Neuronal stem cell (in vitro differentiated cells): ENCODE results near the gene BCO2.

Experiments used
- DNase-seq: peaks from one replicate; pipeline ENCODE4 v3.0.0-alpha.2; 2013; ENCODE audit warnings: low spot score
- H2AFZ ChIP-seq: one replicate; pipeline ENCODE4 v1.6.1; 2013; ENCODE audit warnings: mild to moderate bottlenecking, low read length, inconsistent platforms
- H2AK5ac ChIP-seq: 2 replicates; pipeline ENCODE4 v1.6.1; 2013; ENCODE audit warnings: low read depth, mild to moderate bottlenecking, inconsistent platforms, low read length, moderate library complexity, mixed read lengths
- H2BK120ac ChIP-seq: 2 replicates; pipeline ENCODE4 v1.6.1; 2013; ENCODE audit warnings: low read depth, mild to moderate bottlenecking, inconsistent platforms, low read length, moderate library complexity, mixed read lengths
- H2BK12ac ChIP-seq: one replicate; pipeline ENCODE4 v1.6.1; 2013; ENCODE audit warnings: low read length, inconsistent platforms
- H2BK15ac ChIP-seq: 2 replicates; pipeline ENCODE4 v1.6.1; 2013; ENCODE audit warnings: mild to moderate bottlenecking, low read length, inconsistent platforms, mixed read lengths
- H2BK5ac ChIP-seq: one replicate; pipeline ENCODE4 v1.6.1; 2013; ENCODE audit warnings: inconsistent platforms, mild to moderate bottlenecking, low read length, moderate library complexity
- H3K14ac ChIP-seq: one replicate; pipeline ENCODE4 v1.6.1; 2013; ENCODE audit warnings: low read length, inconsistent platforms
- H3K18ac ChIP-seq: 2 replicates; pipeline ENCODE4 v1.6.1; 2013; ENCODE audit warnings: low read length, inconsistent platforms
- H3K23ac ChIP-seq: 2 replicates; pipeline ENCODE4 v1.6.1; 2013; ENCODE audit warnings: low read depth, mild to moderate bottlenecking, mixed read lengths, low read length, inconsistent platforms; ENCODE audit not compliant: poor library complexity
- H3K27ac ChIP-seq: replicated peaks from 3 replicates; pipeline ENCODE4 v1.5.1; 2013; ENCODE audit warnings: low read length, inconsistent platforms
- H3K27me3 ChIP-seq, 3 experiments: 2 replicates each; pipeline ENCODE4 v1.6.1; 2013; ENCODE audit warnings: low read length in 3 of 3, mild to moderate bottlenecking in 2 of 3, inconsistent platforms in 1 of 3, low read depth in 1 of 3, mixed read lengths in 1 of 3, moderate library complexity in 1 of 3; ENCODE audit not compliant: control insufficient read depth in 3 of 3, insufficient read depth in 3 of 3
- H3K36me3 ChIP-seq, 2 donors: replicated peaks in 1 of 2; 2 replicates each; pipeline ENCODE4 v1.6.1; 2013; ENCODE audit warnings: low read length in 2 of 2; ENCODE audit not compliant: control insufficient read depth in 2 of 2, insufficient read depth in 2 of 2
- H3K4ac ChIP-seq: 2 replicates; pipeline ENCODE4 v1.6.1; 2013; ENCODE audit warnings: inconsistent platforms, mild to moderate bottlenecking, low read length, moderate library complexity
- H3K4me1 ChIP-seq, 2 donors: 1 replicate in 1 of 2; 2 replicates in 1 of 2; pipeline ENCODE4 v1.6.1; 2013; ENCODE audit warnings: low read length in 2 of 2, low read depth in 1 of 2; ENCODE audit not compliant: control insufficient read depth in 2 of 2, insufficient read depth in 1 of 2
- H3K4me2 ChIP-seq: one replicate; pipeline ENCODE4 v1.6.1; 2013; ENCODE audit warnings: mild to moderate bottlenecking, low read length, inconsistent platforms; ENCODE audit not compliant: insufficient read depth, poor library complexity, severe bottlenecking
- H3K4me3 ChIP-seq, 2 donors: 2 replicates each; pipeline ENCODE4 v1.5.1; 2013; ENCODE audit warnings: low read length in 2 of 2, mild to moderate bottlenecking in 2 of 2, inconsistent platforms in 1 of 2, moderate library complexity in 1 of 2
- H3K79me1 ChIP-seq: one replicate; pipeline ENCODE4 v1.6.1; 2013; ENCODE audit warnings: low read depth, mild to moderate bottlenecking, inconsistent platforms, low read length, moderate library complexity
- H3K9ac ChIP-seq: one replicate; pipeline ENCODE4 v1.6.1; 2013; ENCODE audit warnings: mild to moderate bottlenecking, low read depth, low read length, inconsistent platforms; ENCODE audit not compliant: poor library complexity
- H3K9me3 ChIP-seq, 2 donors: replicated peaks in 1 of 2; 2 replicates each; pipeline versions ENCODE3 to v1.6.1; 2013; ENCODE audit warnings: low read length in 2 of 2, mild to moderate bottlenecking in 2 of 2, inconsistent platforms in 1 of 2, low read depth in 1 of 2, mixed read lengths in 1 of 2, moderate library complexity in 1 of 2; ENCODE audit not compliant: control insufficient read depth in 2 of 2, insufficient read depth in 1 of 2
- H4K8ac ChIP-seq: one replicate; pipeline ENCODE4 v1.6.1; 2013; ENCODE audit warnings: low read depth, mild to moderate bottlenecking, inconsistent platforms, low read length, moderate library complexity
- H4K91ac ChIP-seq: one replicate; pipeline ENCODE4 v1.6.1; 2013; ENCODE audit warnings: low read length, low read depth, mild to moderate bottlenecking, inconsistent platforms; ENCODE audit not compliant: poor library complexity
- WGBS, 2 donors: extraction: QIAGEN DNeasy Blood & Tissue Kit; methylation state at CpG; one replicate each; pipeline ENCODE4 v1.1.7; 2013; ENCODE audit warnings: missing lambda C conversion rate in 2 of 2, mixed read lengths in 1 of 2; ENCODE audit not compliant: insufficient read length in 2 of 2, insufficient replicate concordance in 1 of 2; ENCODE audit errors: extremely low coverage in 2 of 2; 5-methylcytosine and 5-hydroxymethylcytosine counted together

Gene BCO2

DNA sequence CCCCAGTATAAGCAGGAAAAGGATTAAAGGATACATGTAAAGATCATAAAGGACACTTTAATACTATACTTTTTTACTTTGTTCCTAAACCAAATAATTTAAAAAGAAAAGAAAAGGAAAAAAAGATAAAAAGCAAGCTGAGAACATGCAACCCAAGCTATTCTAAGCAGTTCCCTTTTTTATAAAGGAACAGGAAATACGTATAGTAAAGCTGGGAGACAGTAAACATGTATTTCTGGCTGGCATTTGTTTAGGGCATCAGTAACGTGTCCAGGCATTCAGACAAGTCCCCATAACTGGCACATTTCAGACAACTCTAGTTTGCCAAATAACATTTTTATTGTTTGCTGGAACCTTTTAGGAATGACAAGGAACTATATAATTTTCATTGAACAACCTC lies 24.9 kb downstream of the BCO2 start:
- Histone ChIP-seq H4K8ac (no peak overlapping the region), H3K36me3 (no peaks in the 10 kb centered on the region), H2BK5ac (no peak overlapping the region), H2AFZ (no peak overlapping the region), H3K4me2 (no peak overlapping the region), H3K27me3 (no peaks in the 10 kb centered on the region), H3K4me3 (no peak overlapping the region), H2BK15ac (no peak overlapping the region), H3K23ac (no peak overlapping the region), H3K18ac (no peak overlapping the region), H3K9me3 (no peaks in the 10 kb centered on the region), H3K79me1 (no peaks in the 10 kb centered on the region), H3K4me1 (no peaks in the 10 kb centered on the region), H2BK120ac (no peak overlapping the region), H3K9ac (no peak overlapping the region), H2AK5ac (no peak overlapping the region), H4K91ac (no peak overlapping the region), H3K14ac (no peak overlapping the region), H3K27ac (no peak overlapping the region), H3K4ac (no peak overlapping the region), H2BK12ac (no peak overlapping the region)
- no CpG with 5 or more reads among the region's 2 CpGs for WGBS, 2 donors
- no peak for DNase-seq

DNA sequence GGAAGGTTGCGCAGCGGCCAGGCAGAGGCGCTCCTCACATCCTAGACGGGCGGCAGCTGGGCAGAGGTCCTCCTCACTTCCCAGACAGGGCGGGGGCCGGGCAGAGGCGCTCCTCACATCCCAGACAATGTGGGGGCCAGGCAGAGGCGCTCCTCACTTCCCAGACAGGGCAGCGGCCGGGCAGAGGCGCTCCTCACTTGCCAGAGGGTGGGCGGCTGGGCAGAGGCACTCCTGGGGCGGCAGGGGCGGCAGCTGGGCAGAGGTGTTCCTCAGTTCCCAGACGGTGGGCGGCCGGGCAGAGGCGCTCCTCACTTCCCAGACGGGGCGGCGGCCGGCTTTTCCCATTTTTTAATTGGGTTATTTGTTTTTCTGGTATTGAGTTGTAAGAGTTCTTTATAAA lies 30.8 kb downstream of the BCO2 start:
- no peak overlapping the region for H2AK5ac ChIP-seq
- no CpG with 5 or more reads among the region's 23 CpGs for WGBS, 2 donors
- no peak overlapping the region for H2BK15ac ChIP-seq
- no peaks in the 10 kb centered on the region for H3K79me1 ChIP-seq
- no peak overlapping the region for H3K4ac ChIP-seq
- no peak overlapping the region for H4K8ac ChIP-seq
- no peaks in the 10 kb centered on the region for H3K36me3 ChIP-seq
- H4K91ac ChIP-seq = no peak overlapping the region
- no peaks in the 10 kb centered on the region for H3K9me3 ChIP-seq
- H3K4me1 ChIP-seq = no peaks in the 10 kb centered on the region
- H3K4me3 ChIP-seq = no peak overlapping the region
- H2BK5ac ChIP-seq = no peak overlapping the region
- no peak overlapping the region for H3K4me2 ChIP-seq
- H3K23ac ChIP-seq = no peak overlapping the region
- H3K14ac ChIP-seq = no peak overlapping the region
- H2AFZ ChIP-seq = no peak overlapping the region
- no peak overlapping the region for H3K9ac ChIP-seq
- peaks cover 0 to 4% (median 0%) of the 10 kb centered on the region in 3 experiments for H3K27me3 ChIP-seq
- no peak overlapping the region for H3K18ac ChIP-seq
- H2BK120ac ChIP-seq = no peak overlapping the region
- no peak overlapping the region for H3K27ac ChIP-seq
- DNase-seq = no peak
- no peak overlapping the region for H2BK12ac ChIP-seq

DNA sequence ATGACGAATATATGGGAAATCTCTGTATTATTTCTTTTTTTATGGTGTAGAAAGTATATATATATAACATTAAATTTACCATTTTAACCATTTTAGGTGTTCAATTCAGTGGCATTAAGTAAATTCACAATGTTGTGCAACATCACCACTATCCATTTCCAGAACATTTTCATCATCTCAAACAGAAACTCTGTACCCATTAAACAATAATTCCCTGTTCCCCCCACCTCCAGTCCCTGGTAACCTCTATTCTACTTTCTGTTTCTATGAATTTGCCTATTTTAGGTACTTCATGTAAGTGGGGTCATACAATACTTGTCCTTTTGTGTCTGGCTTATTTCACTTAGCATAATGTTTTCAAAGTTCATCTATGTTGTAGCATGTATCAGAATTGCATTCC lies 35.6 kb downstream of the BCO2 start:
- H2BK12ac ChIP-seq = no peak overlapping the region
- WGBS, 2 donors = no CpG with 5 or more reads among the region's 1 CpG
- H4K8ac ChIP-seq = no peak overlapping the region
- H2AFZ ChIP-seq = no peak overlapping the region
- H4K91ac ChIP-seq = no peak overlapping the region
- no peak overlapping the region for H3K9ac ChIP-seq
- no peaks in the 10 kb centered on the region for H3K36me3 ChIP-seq
- no peak overlapping the region for H2BK120ac ChIP-seq
- no peaks in the 10 kb centered on the region for H3K79me1 ChIP-seq
- H3K27me3 ChIP-seq = peaks cover 0 to 4% (median 0%) of the 10 kb centered on the region in 3 experiments
- no peaks in the 10 kb centered on the region for H3K9me3 ChIP-seq
- no peak overlapping the region for H3K18ac ChIP-seq
- no peak overlapping the region for H2BK15ac ChIP-seq
- no peaks in the 10 kb centered on the region for H3K4me1 ChIP-seq
- no peak overlapping the region for H3K23ac ChIP-seq
- H2BK5ac ChIP-seq = no peak overlapping the region
- H3K4ac ChIP-seq = no peak overlapping the region
- H3K4me3 ChIP-seq = no peak overlapping the region
- no peak for DNase-seq
- H3K27ac ChIP-seq = no peak overlapping the region
- no peak overlapping the region for H2AK5ac ChIP-seq
- H3K4me2 ChIP-seq = no peak overlapping the region
- no peak overlapping the region for H3K14ac ChIP-seq

DNA sequence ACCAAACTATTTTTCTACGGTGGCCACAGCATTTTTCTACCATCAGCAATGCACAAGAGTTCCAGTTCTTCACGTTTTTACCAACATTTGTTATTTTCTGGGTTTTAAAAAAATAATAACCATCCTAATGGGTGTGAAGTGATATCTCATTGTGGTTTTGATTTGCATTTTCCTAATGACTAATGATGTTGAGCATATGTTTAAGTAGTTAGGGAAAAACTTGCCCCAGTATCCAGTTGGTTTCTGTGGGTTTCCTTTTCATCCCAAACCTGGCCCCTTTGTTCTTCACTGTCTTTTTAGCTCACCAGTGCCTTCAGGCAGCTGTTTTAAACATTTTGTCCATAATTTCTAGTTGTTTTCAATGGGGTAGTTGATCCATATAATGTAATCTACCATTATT lies 36.2 kb downstream of the BCO2 start:
- no peaks in the 10 kb centered on the region for H3K79me1 ChIP-seq
- no peak overlapping the region for H3K18ac ChIP-seq
- peaks cover 0 to 4% (median 0%) of the 10 kb centered on the region in 3 experiments for H3K27me3 ChIP-seq
- no peak overlapping the region for H2BK15ac ChIP-seq
- no peak overlapping the region for H2AFZ ChIP-seq
- H2BK120ac ChIP-seq = no peak overlapping the region
- WGBS, 2 donors = no CpG with 5 or more reads among the region's 2 CpGs
- no peak overlapping the region for H3K9ac ChIP-seq
- no peak overlapping the region for H2BK12ac ChIP-seq
- no peak overlapping the region for H3K27ac ChIP-seq
- H4K91ac ChIP-seq = no peak overlapping the region
- H4K8ac ChIP-seq = no peak overlapping the region
- no peak overlapping the region for H3K4me3 ChIP-seq
- H3K4ac ChIP-seq = no peak overlapping the region
- no peak for DNase-seq
- H3K4me2 ChIP-seq = no peak overlapping the region
- H3K14ac ChIP-seq = no peak overlapping the region
- H3K36me3 ChIP-seq = no peaks in the 10 kb centered on the region
- no peak overlapping the region for H2BK5ac ChIP-seq
- no peak overlapping the region for H3K23ac ChIP-seq
- H3K9me3 ChIP-seq = no peaks in the 10 kb centered on the region
- H3K4me1 ChIP-seq = no peaks in the 10 kb centered on the region
- no peak overlapping the region for H2AK5ac ChIP-seq
